Activated CD8-positive, alpha-beta memory T cell treated with anti-CD3 and anti-CD28 coated beads for 36 hours (primary cell): ENCODE data around the gene RSPH10B. TPM values are rescaled to one million over a fixed set of nuclear protein-coding genes. Genes with fewer than 3 reads are reported as not detected.

Source experiments
- total RNA-seq, 2 experiments: library from RNA; stranded (reverse); gene quantifications; one replicate each; pipeline ENCODE4 v1.2.3, GENCODE V29; 2021

Gene RSPH10B
- total RNA-seq, 2 experiments from 2014 or later = 0.25 to 0.48 TPM

Other genes starting within 250 kb of the RSPH10B start
- 10 to 100 TPM; 40.3 to 40.6 TPM for gene RNF216, start 189.0 kb downstream of the RSPH10B start, total RNA-seq
- gene OCM, start 89.9 kb downstream of the RSPH10B start, total RNA-seq = not detected
- gene CCZ1, start 72.0 kb downstream of the RSPH10B start, total RNA-seq = 10 to 100 TPM; 88.6 to 99.7 TPM
- gene PMS2, start 38.4 kb upstream of the RSPH10B start, total RNA-seq = 10 to 100 TPM; 24.5 to 26.7 TPM
- gene AIMP2, start 38.6 kb upstream of the RSPH10B start, total RNA-seq = 10 to 100 TPM; 77.0 to 80.8 TPM
- under 1 TPM in 1 of 2 experiments, not detected in 1; 0.15 TPM for gene ANKRD61, start 60.7 kb upstream of the RSPH10B start, total RNA-seq
- 100 to 1,000 TPM; 107 to 109 TPM for gene EIF2AK1, start 88.5 kb upstream of the RSPH10B start, total RNA-seq
- 10 to 100 TPM; 11.8 to 12.7 TPM for gene USP42, start 134.3 kb upstream of the RSPH10B start, total RNA-seq